H1 (cell line): ENCODE measurements around the gene ARMC12. TPM values are rescaled to one million over a fixed set of nuclear protein-coding genes. Genes with fewer than 3 reads are reported as not detected.

Experiments
- CTCF ChIA-PET: fragments of 300-600 bp; sonication (Branson Sonifier 250); formaldehyde crosslinking; loops from one replicate; lab custom pipeline; 2021; ENCODE audit not compliant: partially characterized antibody; lab: Charles Lee
- POLR2A ChIA-PET: fragments of 300-600 bp; sonication (Branson Sonifier 250); formaldehyde crosslinking; loops from one replicate; lab custom pipeline; 2021; ENCODE audit warnings: inconsistent platforms; ENCODE audit not compliant: partially characterized antibody; lab: Charles Lee
- DNase-seq, 2 experiments: peaks; one replicate each; pipeline versions ENCODE4 v3.0.0 to v3.0.0-alpha.2; 2010 to 2022; ENCODE audit warnings: low spot score in 2 of 2, low read depth in 1 of 2, mixed read lengths in 1 of 2
- FAIRE-seq: peaks from 2 replicates; lab custom pipeline; 2011; peaks lifted over from hg19 to GRCh38; lab: Jason Lieb, UNC
- H2AFZ ChIP-seq: 2 replicates; pipeline ENCODE4 v1.8.1; 2012; ENCODE audit warnings: low read length, inconsistent platforms
- H2AK5ac ChIP-seq: 2 replicates; pipeline ENCODE4 v1.6.1; 2013; ENCODE audit warnings: low read depth, low read length
- H2BK120ac ChIP-seq: replicated peaks from 2 replicates; pipeline ENCODE3; 2013; ENCODE audit warnings: low read depth, low read length, inconsistent platforms
- H2BK12ac ChIP-seq: 2 replicates; pipeline ENCODE4 v1.6.1; 2013; ENCODE audit warnings: low read depth, low read length
- H2BK15ac ChIP-seq: 2 replicates; pipeline ENCODE4 v1.6.1; 2013; ENCODE audit warnings: low read length
- H2BK20ac ChIP-seq: 2 replicates; pipeline ENCODE4 v1.6.1; 2013; ENCODE audit warnings: low read length
- H2BK5ac ChIP-seq: 2 replicates; pipeline ENCODE4 v1.6.1; 2013; ENCODE audit warnings: low read depth, low read length
- H3K14ac ChIP-seq: 2 replicates; pipeline ENCODE4 v1.6.1; 2013; ENCODE audit warnings: inconsistent platforms; ENCODE audit not compliant: insufficient read length
- H3K18ac ChIP-seq: 2 replicates; pipeline ENCODE4 v1.6.1; 2013; ENCODE audit warnings: low read length; ENCODE audit errors: extremely low read depth
- H3K23ac ChIP-seq: 2 replicates; pipeline ENCODE4 v1.6.1; 2013; ENCODE audit warnings: inconsistent platforms; ENCODE audit not compliant: insufficient read length
- H3K23me2 ChIP-seq: 2 replicates; pipeline ENCODE4 v1.6.1; 2013; ENCODE audit warnings: low read depth, low read length
- H3K27ac ChIP-seq: 2 replicates; pipeline ENCODE4 v1.6.1; 2011; ENCODE audit warnings: low read depth, low read length, inconsistent platforms
- H3K27me3 ChIP-seq, 4 experiments: replicated peaks in 1 of 4; 1 replicate in 1 of 4; 2 replicates in 3 of 4; pipeline versions ENCODE4 v1.6.1 to v1.8.1; 2011 to 2013; ENCODE audit warnings: low read length in 3 of 4, mild to moderate bottlenecking in 3 of 4, inconsistent platforms in 2 of 4, mixed read lengths in 2 of 4, moderate library complexity in 1 of 4; ENCODE audit not compliant: control insufficient read depth in 3 of 4, insufficient read depth in 3 of 4; ENCODE audit errors: extremely low read depth in 1 of 4
- H3K36me3 ChIP-seq, 4 experiments: 2 replicates each; pipeline versions ENCODE4 v1.6.1 to v1.8.1; 2011 to 2013; ENCODE audit warnings: mild to moderate bottlenecking in 4 of 4, low read length in 3 of 4, moderate library complexity in 2 of 4, control low read depth in 1 of 4, inconsistent platforms in 1 of 4; ENCODE audit not compliant: insufficient read depth in 4 of 4, control insufficient read depth in 2 of 4
- H3K4ac ChIP-seq: replicated peaks from 2 replicates; pipeline ENCODE3; 2013; ENCODE audit warnings: low read length, low read depth, mixed read lengths, inconsistent platforms; ENCODE audit not compliant: insufficient read length
- H3K4me1 ChIP-seq, 4 experiments: replicated peaks in 1 of 4; 1 replicate in 1 of 4; 2 replicates in 3 of 4; pipeline versions ENCODE4 v1.6.1 to v1.8.1; 2011 to 2013; ENCODE audit warnings: low read length in 3 of 4, inconsistent platforms in 2 of 4, mixed read lengths in 1 of 4; ENCODE audit not compliant: insufficient read depth in 4 of 4, control insufficient read depth in 3 of 4
- H3K4me2 ChIP-seq, 2 experiments: 2 replicates each; pipeline versions ENCODE4 v1.6.1 to v1.8.1; 2011 to 2013; ENCODE audit warnings: low read depth in 2 of 2, low read length in 2 of 2, control low read depth in 1 of 2, inconsistent platforms in 1 of 2, mild to moderate bottlenecking in 1 of 2; ENCODE audit not compliant: insufficient read depth in 1 of 2
- H3K4me3 ChIP-seq, 4 experiments: fragments of 200-600, 300-600 bp in 1 of 4; sonication (generic), shearing (Covaris generic), sonication (Bioruptor Twin) in 1 of 4; 2 replicates each; pipeline versions ENCODE4 v1.5.1 to v1.8.1; 2011 to 2016; ENCODE audit warnings: low read length in 4 of 4, low read depth in 3 of 4, control low read depth in 2 of 4, inconsistent platforms in 2 of 4, mild to moderate bottlenecking in 2 of 4, mixed read lengths in 1 of 4, moderate library complexity in 1 of 4; ENCODE audit not compliant: insufficient read depth in 2 of 4; ENCODE audit errors: extremely low read depth in 1 of 4
- H3K56ac ChIP-seq: replicated peaks from 2 replicates; pipeline ENCODE3; 2013; ENCODE audit warnings: low read depth, mild to moderate bottlenecking, mixed read lengths, low read length, inconsistent platforms; ENCODE audit not compliant: insufficient read length
- H3K79me1 ChIP-seq: 2 replicates; pipeline ENCODE4 v1.6.1; 2013; ENCODE audit warnings: low read depth, low read length, control low read depth
- H3K79me2 ChIP-seq, 2 experiments: 2 replicates each; pipeline versions ENCODE4 v1.6.1 to v1.8.1; 2012 to 2013; ENCODE audit warnings: low read length in 2 of 2, mild to moderate bottlenecking in 2 of 2, inconsistent platforms in 1 of 2; ENCODE audit not compliant: insufficient read depth in 2 of 2, control insufficient read depth in 1 of 2
- H3K9ac ChIP-seq, 4 experiments: replicated peaks in 1 of 4; 1 replicate in 1 of 4; 2 replicates in 3 of 4; pipeline versions ENCODE4 v1.6.1 to v1.8.1; 2011 to 2013; ENCODE audit warnings: low read depth in 3 of 4, low read length in 3 of 4, control low read depth in 2 of 4, mild to moderate bottlenecking in 2 of 4, moderate library complexity in 2 of 4, inconsistent platforms in 1 of 4; ENCODE audit errors: extremely low read depth in 1 of 4
- H3K9me3 ChIP-seq, 2 experiments: 2 replicates each; pipeline versions ENCODE4 v1.6.1 to v1.8.1; 2012 to 2013; ENCODE audit warnings: mild to moderate bottlenecking in 2 of 2, moderate library complexity in 2 of 2, control low read depth in 1 of 2, inconsistent platforms in 1 of 2, low read depth in 1 of 2, low read length in 1 of 2, mixed read lengths in 1 of 2; ENCODE audit not compliant: insufficient read depth in 2 of 2
- H4K20me1 ChIP-seq, 2 experiments: replicated peaks in 1 of 2; 2 replicates each; pipeline versions ENCODE3 to v1.8.1; 2011 to 2013; ENCODE audit warnings: inconsistent platforms in 2 of 2, low read length in 2 of 2, mild to moderate bottlenecking in 1 of 2; ENCODE audit not compliant: insufficient read depth in 2 of 2, control insufficient read depth in 1 of 2
- H4K5ac ChIP-seq: 2 replicates; pipeline ENCODE4 v1.6.1; 2013; ENCODE audit warnings: low read length, low read depth, mixed read lengths, inconsistent platforms; ENCODE audit not compliant: insufficient read length
- H4K8ac ChIP-seq: 2 replicates; pipeline ENCODE4 v1.8.0; 2013; ENCODE audit warnings: mild to moderate bottlenecking, moderate library complexity, low read length, inconsistent platforms; ENCODE audit not compliant: insufficient read depth; ENCODE audit errors: extremely low read depth
- H4K91ac ChIP-seq: replicated peaks from 2 replicates; pipeline ENCODE3; 2013; ENCODE audit warnings: low read length, mixed read lengths, inconsistent platforms; ENCODE audit not compliant: insufficient read length
- BCL11A ChIP-seq, 2 experiments: IDR thresholded peaks; one replicate each; pipeline ENCODE4 v1.6.1; 2011; ENCODE audit warnings: low read depth in 2 of 2, low read length in 2 of 2, mild to moderate bottlenecking in 2 of 2
- FOSL1 ChIP-seq: IDR thresholded peaks from 2 replicates; pipeline ENCODE4 v1.6.1; 2011; ENCODE audit warnings: mild to moderate bottlenecking, low read depth, low read length, moderate library complexity; ENCODE audit not compliant: insufficient read depth
- KDM5A ChIP-seq: fragments of 200-600 bp; IDR thresholded peaks from 2 replicates; pipeline ENCODE4 v1.7.1; 2012; ENCODE audit warnings: mild to moderate bottlenecking, low read length, inconsistent platforms, mixed read lengths
- POU5F1 ChIP-seq: IDR thresholded peaks from 2 replicates; pipeline ENCODE4 v1.6.1; 2011; ENCODE audit warnings: low read depth, mild to moderate bottlenecking, low read length, moderate library complexity
- RBBP5 ChIP-seq: IDR thresholded peaks from 2 replicates; pipeline ENCODE4 v1.7.1; 2012; ENCODE audit warnings: low read depth, mild to moderate bottlenecking, inconsistent platforms, low read length, moderate library complexity, borderline replicate concordance
- RNF2 ChIP-seq: fragments of 200-900, 300-1000 bp; sonication (generic); IDR thresholded peaks from 2 replicates; pipeline ENCODE4 v1.7.1; 2016; ENCODE audit warnings: borderline replicate concordance, low read depth, mild to moderate bottlenecking, antibody characterized with exemption, low read length; ENCODE audit not compliant: poor library complexity, severe bottlenecking; ENCODE audit errors: missing control alignments
- RXRA ChIP-seq: IDR thresholded peaks from 2 replicates; pipeline ENCODE4 v1.6.1; 2011; ENCODE audit warnings: low read depth, mild to moderate bottlenecking, low read length, moderate library complexity; ENCODE audit not compliant: insufficient read depth
- SAP30 ChIP-seq: fragments of 300-600 bp; sonication (generic); IDR thresholded peaks from 2 replicates; pipeline ENCODE4 v1.7.1; 2012; ENCODE audit warnings: low read length, moderate library complexity, mild to moderate bottlenecking, inconsistent platforms; ENCODE audit not compliant: insufficient read depth, insufficient replicate concordance
- SIN3A ChIP-seq, 2 experiments: IDR thresholded peaks in 1 of 2; conservative IDR thresholded peaks in 1 of 2; 2 replicates each; pipeline ENCODE4 v1.6.1; 2011 to 2012; ENCODE audit warnings: low read length in 2 of 2, improper control_type of control experiment in 1 of 2, low read depth in 1 of 2, mild to moderate bottlenecking in 1 of 2
- SIRT6 ChIP-seq: IDR thresholded peaks from one replicate; pipeline ENCODE4 v1.7.1; 2012; ENCODE audit warnings: low read length, inconsistent platforms
- TBP ChIP-seq: IDR thresholded peaks from 2 replicates; pipeline ENCODE4 v1.6.1; 2011; ENCODE audit warnings: low read depth, low read length, improper control_type of control experiment
- ZNF274 ChIP-seq: IDR thresholded peaks from 2 replicates; pipeline ENCODE4 v1.7.0; 2012; ENCODE audit warnings: low read length, borderline replicate concordance; ENCODE audit errors: extremely low read depth
- WGBS, 2 experiments: shearing (Covaris generic) in 1 of 2; methylation state at CpG; one replicate each; pipeline versions ENCODE4 v1.1.6 to v1.1.7; 2013 to 2015; ENCODE audit warnings: low lambda C conversion rate in 2 of 2, mixed read lengths in 2 of 2, inconsistent platforms in 1 of 2, low coverage in 1 of 2, missing lambda C conversion rate in 1 of 2; ENCODE audit not compliant: insufficient replicate concordance in 2 of 2, insufficient coverage in 1 of 2, insufficient read length in 1 of 2; ENCODE audit errors: extremely low coverage in 1 of 2, missing lambda C conversion rate in 1 of 2; 5-methylcytosine and 5-hydroxymethylcytosine counted together
- polyA plus RNA-seq, 7 experiments: library from polyadenylated mRNA; depleted of rRNA in 3 of 7; stranded (reverse) in 5 of 7; unstranded in 2 of 7; fragments of >200 nt in 5 of 7; fragments of 200-250 nt in 2 of 7; gene quantifications; 1 replicate in 5 of 7; 2 replicates in 1 of 7; 4 replicates in 1 of 7; pipeline versions ENCODE4 v1.2.1 to v1.2.3, GENCODE V29; 2011 to 2013; ENCODE audit warnings: missing spikeins in 2 of 7, mixed read lengths in 2 of 7
- total RNA-seq: library from RNA; stranded (reverse); fragmentation: NEBNext Ultra II Directional; extraction: Animal tissue kit (Norgen Biotek cat#: 25700); gene quantifications from 2 replicates; pipeline ENCODE4 v1.2.1, GENCODE V29; 2021

Gene ARMC12
- total and polyA plus RNA-seq, 2 of the 8 experiments (the other 6 are each of a cell fraction or from before 2014, with no cell fraction given), result 0.86 to 3.7 TPM

- Histone ChIP-seq H3K4ac (no peak overlapping the region), H4K8ac (no peak overlapping the region), H2BK15ac (no peak overlapping the region), H2BK12ac (no peak overlapping the region), H2BK20ac (no peak overlapping the region), H3K27ac (no peak overlapping the region), H3K14ac (no peak overlapping the region), H4K91ac (no peak overlapping the region), H3K18ac (no peak overlapping the region), H3K4me2 (no peak overlapping the region), H4K5ac (no peak overlapping the region), H3K4me3 (no peak overlapping the region), H2BK120ac (no peak overlapping the region), H3K79me2 (no peaks in the 10 kb centered on the region), H3K36me3 (no peaks in the 10 kb centered on the region), H2AK5ac (no peak overlapping the region), H2AFZ (no peak overlapping the region), H3K4me1 (peaks cover 0 to 14% (median 7%) of the 10 kb centered on the region in 4 experiments), H3K9ac (no peak overlapping the region), H2BK5ac (no peak overlapping the region), H3K23ac (no peak overlapping the region), H3K23me2 (no peaks in the 10 kb centered on the region), H3K79me1 (no peaks in the 10 kb centered on the region), H3K27me3 (0 out of 7 replicates have a peak, but pooled peaks cover 0 to 3% (median 0%) of the 10 kb centered on the region in 4 experiments), H4K20me1 (no peaks in the 10 kb centered on the region), H3K56ac (no peak overlapping the region), H3K9me3 (no peaks in the 10 kb centered on the region)
- WGBS, 2 experiments, result 85% methylated on average over 4 of the region's 7 CpGs; no CpG with 5 or more reads in 1 of the 2 experiments
- CTCF ChIA-PET, result interaction anchor here (0.9 to 1.6 kb wide), 4 partner anchors 9 to 416 kb away, joined by 3 to 5 read pairs (median 4); partner anchors contain the start of gene DEF6
- no peak for DNase-seq
- POLR2A ChIA-PET, result interaction anchor here (1.0 to 1.1 kb wide), 2 partner anchors 15 to 51 kb away, joined by 3 to 4 read pairs; no protein-coding TSS in a partner anchor
- FAIRE-seq, result no peak
- TF ChIP-seq FOSL1 (no peak), RNF2 (no peak), TBP (no peak), SIN3A (conservative IDR thresholded peaks at IDR 0.05 in 1 of 2, IDR thresholded peaks at IDR 0.05 in 1 of 2; ENCODE audit: low read depth in 1 of 2, low read length in 2 of 2) (no peak), BCL11A (IDR thresholded peaks at IDR 0.05; ENCODE audit: low read depth in 2 of 2, low read length in 2 of 2) (no peak), ZNF274 (no peak), RBBP5 (no peak), RXRA (no peak), SIRT6 (no peak), POU5F1 (no peak), SAP30 (no peak), KDM5A (no peak)
These were observed 23.6 kb upstream of the ARMC12 start for GRCh38 chr6:35713006-35713767.
